Uterus (tissue), 2 donors: ENCODE results near the gene HNRNPD.

Experiments
- CTCF ChIP-seq, 4 experiments: fragments of 200-600 bp in 2 of 4; fragments of 450-650 bp in 2 of 4; sonication (generic) in 2 of 4; IDR thresholded peaks; one replicate each; pipeline ENCODE4 v1.5.1; 2016 to 2019; ENCODE audit warnings: antibody characterized with exemption in 4 of 4, mild to moderate bottlenecking in 2 of 4, moderate library complexity in 1 of 4
- POLR2A ChIP-seq, 2 donors: fragments of 450-650 bp; IDR thresholded peaks; one replicate each; pipeline ENCODE4 v1.6.1; 2016; ENCODE audit warnings: antibody characterized with exemption in 2 of 2, mild to moderate bottlenecking in 1 of 2, moderate library complexity in 1 of 2

GRCh38 chr4:82380831-82381230, 7.0 kb upstream of the HNRNPD start:
- no peak for TF ChIP-seq CTCF (IDR thresholded peaks at IDR 0.05)
- TF ChIP-seq POLR2A (IDR thresholded peaks at IDR 0.05) = no peak
